Astrocyte (in vitro differentiated cells and primary cell): Measurements from ENCODE around the gene RIBC2.

Experiments used
- CTCF ChIP-seq: IDR thresholded peaks from 2 replicates; pipeline ENCODE4 v1.5.1; 2011; ENCODE audit warnings: low read depth, mild to moderate bottlenecking, inconsistent platforms, low read length, moderate library complexity; ENCODE audit not compliant: insufficient read depth
- EZH2 ChIP-seq: IDR thresholded peaks from 2 replicates; pipeline ENCODE4 v1.6.1; 2012; ENCODE audit warnings: mild to moderate bottlenecking, low read length, inconsistent platforms; ENCODE audit not compliant: insufficient read depth

DNA sequence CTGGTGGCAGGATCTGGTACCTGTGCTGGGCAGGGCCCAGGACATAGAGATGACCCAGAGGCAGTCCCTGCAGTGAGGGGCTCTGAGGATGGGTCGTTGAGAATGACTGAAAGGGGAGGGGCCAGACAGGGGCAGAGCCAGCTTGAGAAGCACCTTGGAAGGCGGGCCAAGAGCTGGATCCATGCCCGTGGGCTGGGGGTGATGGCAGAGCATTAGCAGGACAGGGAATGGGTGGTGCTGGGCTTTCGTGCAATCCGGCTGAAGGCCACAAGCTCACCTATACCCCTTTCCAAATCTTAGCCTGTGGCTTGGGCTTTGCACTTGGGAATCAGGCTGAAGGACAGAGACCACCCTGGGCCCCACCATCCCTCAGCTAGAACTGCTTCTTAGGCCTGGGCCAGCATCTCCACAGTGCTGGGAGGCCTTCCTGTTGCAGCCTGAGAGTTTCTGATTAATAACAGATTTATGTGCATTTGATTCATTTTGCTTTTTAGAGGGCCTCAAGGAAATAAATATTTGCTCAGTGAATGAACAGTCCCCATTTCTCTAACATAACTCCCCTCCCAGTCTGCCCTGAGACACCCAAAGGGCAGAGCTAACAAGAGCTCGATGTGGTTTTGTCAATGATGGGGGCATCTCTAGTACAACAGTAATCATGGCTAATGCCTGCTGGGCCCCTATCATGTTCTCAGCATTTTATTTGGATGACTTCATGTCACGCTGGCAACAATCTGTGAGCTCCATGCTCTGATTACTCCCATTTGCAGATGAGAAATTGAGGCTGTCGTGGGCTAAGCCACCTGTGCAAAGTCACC lies 39.3 kb downstream of the RIBC2 start:
- TF ChIP-seq CTCF: no peak
- no peak for TF ChIP-seq EZH2
